Stomach smooth muscle (tissue), 2 donors: ENCODE measurements around the gene STPG3.

ENCODE experiments used
- H3K27ac ChIP-seq: one replicate; pipeline ENCODE4 v1.7.0; 2013; ENCODE audit warnings: mild to moderate bottlenecking, low read length, inconsistent platforms
- H3K27me3 ChIP-seq, 2 donors: one replicate each; pipeline ENCODE4 v1.7.0; 2013; ENCODE audit warnings: low read length in 2 of 2; ENCODE audit not compliant: insufficient read depth in 2 of 2, control insufficient read depth in 1 of 2
- H3K36me3 ChIP-seq, 2 donors: one replicate each; pipeline ENCODE4 v1.7.0; 2013; ENCODE audit warnings: low read length in 2 of 2; ENCODE audit not compliant: control insufficient read depth in 2 of 2, insufficient read depth in 2 of 2
- H3K4me1 ChIP-seq: one replicate; pipeline ENCODE4 v1.7.0; 2013; ENCODE audit warnings: low read length; ENCODE audit not compliant: control insufficient read depth, insufficient read depth
- H3K4me3 ChIP-seq, 2 donors: one replicate each; pipeline ENCODE4 v1.7.0; 2013; ENCODE audit warnings: low read length in 2 of 2
- H3K9ac ChIP-seq, 2 donors: one replicate each; pipeline ENCODE4 v1.7.0; 2013; ENCODE audit warnings: low read length in 2 of 2, mild to moderate bottlenecking in 1 of 2
- H3K9me3 ChIP-seq, 2 donors: one replicate each; pipeline ENCODE4 v1.7.0; 2013; ENCODE audit warnings: low read length in 2 of 2; ENCODE audit not compliant: control insufficient read depth in 2 of 2
- donor health status: healthy.
- donor health status: Pancreatic carcinoma.

STPG3 gene

DNA sequence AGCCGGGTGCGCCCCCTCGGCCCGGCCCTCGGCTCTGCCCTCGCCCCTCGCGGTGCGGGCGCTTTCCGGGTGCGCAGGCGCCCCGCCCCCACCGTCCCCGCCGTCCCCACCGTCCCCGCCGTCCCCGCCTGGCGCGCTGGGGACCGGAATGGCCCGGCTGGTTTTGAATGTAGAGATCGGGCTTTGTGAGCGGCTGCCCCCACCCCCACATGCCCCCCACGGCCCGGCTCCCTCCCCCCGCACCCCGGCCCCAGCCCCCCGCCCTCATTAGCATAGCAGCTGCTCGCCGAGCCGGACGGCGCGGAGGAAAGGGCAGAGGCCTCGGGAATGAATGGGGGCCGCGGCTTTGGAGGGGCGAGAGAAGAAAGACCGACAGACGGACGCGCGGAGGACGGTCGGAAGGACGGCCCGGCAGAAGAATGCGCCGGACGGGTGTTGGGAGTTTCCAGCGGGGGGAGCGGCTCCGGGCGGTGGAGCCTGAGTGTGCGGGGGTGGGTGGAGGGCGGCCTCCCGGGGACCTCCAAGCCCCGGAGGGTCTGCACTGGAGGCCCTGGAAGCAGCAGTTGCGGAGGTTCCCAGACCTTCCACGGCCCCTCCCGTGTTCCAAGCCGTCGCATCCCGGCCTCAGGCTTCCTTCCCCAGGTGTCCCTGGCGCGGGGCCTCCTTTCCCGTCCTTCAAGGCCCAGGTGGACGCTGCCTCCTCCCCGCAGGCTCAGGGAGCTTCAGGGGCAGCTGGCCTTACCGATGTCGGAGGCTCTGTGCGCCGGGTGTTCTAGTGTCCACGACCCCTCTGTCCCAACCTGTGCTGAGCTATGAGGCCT lies 45.0 kb downstream of the STPG3 start:
- H3K9ac ChIP-seq: no peak overlapping the region
- H3K4me1 ChIP-seq: peaks cover 8% of the 10 kb centered on the region
- H3K36me3 ChIP-seq: no peaks in the 10 kb centered on the region
- no peak overlapping the region for H3K27ac ChIP-seq
- peak overlapping the region in 1 of 2 donors; percentile 22 for H3K4me3 ChIP-seq
- peaks cover 56 to 74% of the 10 kb centered on the region in 2 donors for H3K27me3 ChIP-seq
- peaks cover 0 to 5% of the 10 kb centered on the region in 2 donors for H3K9me3 ChIP-seq

DNA sequence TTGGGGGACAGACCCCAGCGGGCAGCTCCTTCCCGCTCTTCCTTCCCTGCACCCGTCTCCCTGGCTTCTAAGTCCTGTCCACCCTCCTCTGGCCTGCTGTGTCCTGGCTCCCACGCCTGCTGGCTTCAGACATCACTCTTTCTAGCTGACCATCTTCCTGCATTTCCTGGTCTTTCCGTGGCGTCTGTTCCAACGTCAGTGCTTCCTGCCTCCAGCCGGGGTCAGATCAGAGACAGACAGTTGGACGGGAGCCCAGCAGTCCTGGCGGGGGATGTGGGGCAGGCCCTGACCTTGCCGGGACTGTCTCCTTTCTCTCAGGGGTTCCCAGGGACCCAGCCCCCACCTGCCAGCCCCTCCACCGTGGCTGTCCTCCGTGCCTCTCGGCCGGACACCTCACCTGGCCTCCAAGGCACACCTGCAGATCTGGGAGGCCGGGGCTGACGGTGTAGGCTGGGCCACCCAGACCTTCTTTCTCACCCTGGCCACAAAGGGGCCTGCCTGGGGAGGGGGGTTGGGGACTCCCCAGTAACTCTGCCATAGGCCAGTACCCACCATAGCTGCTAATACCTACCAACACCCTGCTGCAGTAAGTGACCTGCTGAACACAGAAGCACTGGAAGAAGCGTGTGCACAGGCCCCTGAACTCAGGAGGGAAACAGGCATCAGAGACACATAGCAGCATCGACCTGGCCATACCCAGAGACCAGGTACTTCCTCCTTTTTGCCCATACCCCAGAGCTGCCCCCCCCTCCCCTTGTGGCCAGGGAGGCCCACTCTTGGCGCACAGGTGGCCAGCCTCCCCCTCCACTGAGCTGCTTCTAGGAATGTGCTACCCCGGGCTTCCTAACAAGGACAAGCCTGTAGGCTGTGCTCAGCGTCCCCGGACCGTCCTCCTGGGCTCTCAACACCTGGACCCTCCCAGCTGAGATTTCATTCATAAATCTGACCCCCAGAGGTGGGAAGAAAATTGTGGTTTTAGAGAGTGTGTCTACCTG lies 45.9 kb downstream of the STPG3 start:
- H3K9ac ChIP-seq: no peak overlapping the region
- no peak overlapping the region for H3K27ac ChIP-seq
- H3K36me3 ChIP-seq: no peaks in the 10 kb centered on the region
- peaks cover 13% of the 10 kb centered on the region for H3K4me1 ChIP-seq
- H3K9me3 ChIP-seq: peaks cover 0 to 5% of the 10 kb centered on the region in 2 donors
- peaks cover 56 to 78% of the 10 kb centered on the region in 2 donors for H3K27me3 ChIP-seq
- H3K4me3 ChIP-seq: peak overlapping the region in 1 of 2 donors; percentile 22

DNA sequence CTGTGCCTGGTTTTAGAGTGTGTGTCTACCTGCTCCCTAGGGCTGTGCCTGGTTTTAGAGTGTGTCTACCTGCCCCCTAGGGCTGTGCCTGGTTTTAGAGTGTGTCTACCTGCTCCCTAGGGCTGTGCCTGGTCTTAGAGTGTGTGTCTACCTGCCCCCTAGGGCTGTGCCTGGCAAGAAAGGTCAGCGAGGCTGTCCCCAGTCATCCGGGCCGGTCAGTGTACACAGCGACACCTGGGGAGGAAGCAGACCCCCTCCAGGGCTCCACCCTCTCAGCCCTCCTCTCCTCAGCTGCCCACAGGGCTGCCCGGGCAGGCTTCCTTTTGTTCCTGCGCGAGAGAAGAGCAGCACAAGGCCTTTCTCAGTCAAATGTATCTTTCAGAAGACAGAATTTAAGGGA lies 46.9 kb downstream of the STPG3 start:
- H3K4me3 ChIP-seq: no peak overlapping the region
- H3K36me3 ChIP-seq: no peaks in the 10 kb centered on the region
- H3K9me3 ChIP-seq: peaks cover 0 to 5% of the 10 kb centered on the region in 2 donors
- H3K27ac ChIP-seq: peak overlapping the region; percentile 37
- H3K9ac ChIP-seq: no peak overlapping the region
- H3K27me3 ChIP-seq: peaks cover 55 to 79% of the 10 kb centered on the region in 2 donors
- peaks cover 16% of the 10 kb centered on the region for H3K4me1 ChIP-seq

DNA sequence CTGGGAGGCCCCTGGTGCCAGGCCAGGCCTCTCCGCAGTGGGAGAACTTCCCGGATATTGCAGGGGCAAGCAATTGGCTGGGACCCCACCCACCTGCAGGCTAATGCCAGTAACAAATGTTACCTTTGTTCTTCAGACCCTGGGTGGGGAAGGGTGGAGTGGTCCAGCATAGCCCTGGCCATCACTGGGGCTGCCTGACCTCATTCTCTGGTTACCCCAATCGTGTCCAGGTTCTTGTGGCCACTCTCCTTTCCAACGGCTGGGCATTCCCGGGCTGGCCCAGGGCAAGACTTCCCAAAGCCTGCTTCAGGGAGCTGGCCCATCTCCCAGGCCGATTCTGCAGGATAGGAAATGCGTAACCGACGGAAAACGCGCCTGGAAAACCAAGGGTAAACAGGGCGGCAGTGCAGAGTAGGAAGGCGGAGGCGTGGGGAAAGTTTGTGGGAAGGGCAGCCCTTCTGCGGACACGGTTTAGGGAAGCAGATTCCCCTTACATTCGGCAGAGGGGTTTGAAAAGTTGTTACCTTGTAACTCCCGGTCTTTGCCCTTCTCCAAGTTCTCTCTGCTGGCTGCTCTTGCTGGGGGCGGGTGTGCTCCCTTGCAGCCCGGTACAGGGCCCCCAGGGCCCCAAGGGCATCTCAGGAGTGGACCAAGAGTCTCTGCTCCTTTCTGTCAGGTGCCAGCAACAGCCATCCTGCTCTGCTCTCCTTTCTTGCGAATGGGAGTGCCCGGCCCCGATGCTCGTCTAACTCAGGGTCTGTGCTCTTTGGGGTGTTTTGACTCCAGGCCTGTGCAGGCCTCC lies 47.5 kb downstream of the STPG3 start:
- Histone ChIP-seq H3K4me1 (peaks cover 16% of the 10 kb centered on the region), H3K9me3 (peaks cover 0 to 5% of the 10 kb centered on the region in 2 donors), H3K27me3 (peaks cover 56 to 73% of the 10 kb centered on the region in 2 donors), H3K9ac (no peak overlapping the region), H3K27ac (peak overlapping the region; percentile 37), H3K4me3 (peak overlapping the region in 1 of 2 donors; percentile 29), H3K36me3 (no peaks in the 10 kb centered on the region)

DNA sequence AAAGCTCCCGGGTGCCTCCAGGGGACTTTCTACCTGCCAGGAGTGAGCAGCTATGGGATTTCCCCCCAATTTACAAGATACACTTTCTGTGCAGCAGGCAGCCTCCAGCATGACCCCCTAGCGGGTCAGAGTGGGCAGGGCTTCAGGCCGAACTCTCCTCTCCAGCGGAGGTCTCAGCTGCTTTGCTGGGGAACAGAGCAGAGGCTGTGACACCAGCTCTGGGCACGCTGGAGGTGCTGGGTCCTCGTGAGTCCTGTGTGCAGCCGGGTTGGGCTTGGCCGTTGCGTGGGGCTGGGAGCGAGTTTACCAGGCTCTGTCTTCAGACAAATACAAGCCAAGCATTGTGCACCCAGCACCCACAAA lies 48.1 kb downstream of the STPG3 start:
- Histone ChIP-seq H3K9me3 (peaks cover 0 to 4% of the 10 kb centered on the region in 2 donors), H3K36me3 (no peaks in the 10 kb centered on the region), H3K4me1 (peaks cover 16% of the 10 kb centered on the region), H3K27ac (no peak overlapping the region), H3K9ac (no peak overlapping the region), H3K27me3 (peaks cover 50 to 69% of the 10 kb centered on the region in 2 donors), H3K4me3 (peak overlapping the region in 1 of 2 donors; percentile 15)

DNA sequence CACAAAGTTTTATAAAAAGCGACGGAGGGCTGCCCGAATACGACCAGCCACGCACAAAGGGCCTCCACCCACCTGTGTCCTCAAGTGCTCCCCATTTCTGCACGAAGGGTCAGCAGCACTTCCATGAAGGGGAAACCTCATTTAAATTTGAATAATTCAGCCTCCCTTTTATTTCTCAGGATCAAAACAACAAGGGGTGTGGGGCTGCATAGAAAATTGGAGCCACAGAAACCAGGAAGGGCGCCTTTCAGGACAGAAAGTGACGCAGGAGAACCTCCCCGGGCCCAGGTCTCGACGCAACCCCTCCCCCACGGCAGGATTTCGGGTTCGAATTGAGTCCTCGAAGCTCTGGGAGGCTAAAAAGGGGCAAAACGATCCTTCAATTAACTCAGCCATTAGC lies 48.9 kb downstream of the STPG3 start:
- H3K9ac ChIP-seq: no peak overlapping the region
- peak overlapping the region in 1 of 2 donors; percentile 44 for H3K4me3 ChIP-seq
- H3K9me3 ChIP-seq: no peaks in the 10 kb centered on the region
- peaks cover 21% of the 10 kb centered on the region for H3K4me1 ChIP-seq
- H3K27ac ChIP-seq: no peak overlapping the region
- no peaks in the 10 kb centered on the region for H3K36me3 ChIP-seq
- peaks cover 46 to 68% of the 10 kb centered on the region in 2 donors for H3K27me3 ChIP-seq

DNA sequence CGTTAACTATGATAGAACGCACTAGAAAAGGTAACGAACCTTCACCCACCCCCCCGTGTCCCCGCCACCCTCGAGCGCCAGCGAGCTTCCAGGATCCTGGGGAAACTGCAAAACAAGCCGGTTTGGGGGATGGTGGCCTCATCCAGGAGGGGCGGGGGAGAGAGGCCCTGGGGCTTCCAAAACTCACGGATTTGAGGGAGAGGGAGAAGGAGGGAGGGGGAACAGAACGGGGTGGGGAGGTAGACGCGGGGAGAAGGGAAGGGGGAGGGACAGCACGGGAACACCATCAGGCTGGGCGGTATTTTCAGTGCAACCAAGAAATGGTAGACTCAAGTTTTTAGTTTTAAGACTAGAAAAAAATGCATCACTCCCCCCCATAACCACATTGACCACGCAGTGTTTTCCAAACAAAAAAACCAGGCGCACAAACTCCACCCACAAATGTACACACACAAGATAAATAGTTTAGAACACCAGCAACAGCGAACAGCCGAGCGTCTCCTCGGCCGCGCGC lies 49.5 kb downstream of the STPG3 start:
- Histone ChIP-seq H3K36me3 (no peaks in the 10 kb centered on the region), H3K27me3 (peaks cover 50 to 70% of the 10 kb centered on the region in 2 donors), H3K9ac (no peak overlapping the region), H3K4me3 (peak overlapping the region; percentile 33 to 63), H3K9me3 (no peaks in the 10 kb centered on the region), H3K27ac (no peak overlapping the region), H3K4me1 (peaks cover 27% of the 10 kb centered on the region)

DNA sequence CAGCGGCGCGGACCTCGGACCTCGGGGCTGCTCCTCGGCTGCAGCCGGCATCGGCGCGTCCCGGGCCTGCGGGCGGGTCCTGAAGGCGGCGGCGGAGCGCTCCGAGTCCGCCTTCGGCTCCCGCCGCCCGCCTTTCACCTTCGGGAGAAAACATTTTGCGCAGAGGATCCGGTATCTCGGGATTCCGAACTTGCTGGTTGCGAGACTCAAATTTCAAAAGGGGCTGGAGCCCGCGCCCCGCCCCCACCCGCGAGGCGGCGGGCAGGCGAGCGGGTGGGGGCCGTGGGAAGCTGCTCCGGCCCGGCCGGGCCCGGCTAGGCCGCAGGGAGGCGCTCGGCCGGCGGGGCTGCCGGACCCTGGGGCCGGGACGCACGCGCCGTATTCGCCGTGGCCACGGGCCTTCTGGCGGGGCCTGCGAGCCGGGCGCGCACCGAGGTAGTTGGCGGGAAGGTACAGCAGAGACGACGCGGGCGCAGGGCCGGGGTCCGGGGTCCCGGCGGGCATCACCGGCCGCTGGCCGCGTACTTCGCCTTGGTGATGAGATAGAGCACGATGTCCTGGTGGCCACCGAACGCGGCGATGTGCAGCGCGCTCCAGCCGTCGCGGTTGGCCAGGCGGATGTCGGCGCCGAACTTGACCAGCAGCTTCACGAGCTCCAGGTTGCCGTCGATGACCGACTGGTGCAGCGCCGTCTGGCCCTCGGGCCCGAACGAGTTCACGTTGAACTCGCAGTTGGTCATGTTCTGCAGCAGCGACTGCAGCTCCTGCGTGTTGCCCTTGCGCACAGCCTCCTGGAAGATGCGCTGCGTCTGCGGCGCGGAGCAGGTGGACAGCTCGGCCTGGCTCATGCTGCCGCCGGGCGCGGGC lies 50.2 kb downstream of the STPG3 start:
- Histone ChIP-seq H3K4me3 (peak overlapping the region; percentile 33 to 63), H3K4me1 (peaks cover 33% of the 10 kb centered on the region), H3K9me3 (no peaks in the 10 kb centered on the region), H3K27me3 (peaks cover 54 to 73% of the 10 kb centered on the region in 2 donors), H3K27ac (no peak overlapping the region), H3K9ac (no peak overlapping the region), H3K36me3 (no peaks in the 10 kb centered on the region)

DNA sequence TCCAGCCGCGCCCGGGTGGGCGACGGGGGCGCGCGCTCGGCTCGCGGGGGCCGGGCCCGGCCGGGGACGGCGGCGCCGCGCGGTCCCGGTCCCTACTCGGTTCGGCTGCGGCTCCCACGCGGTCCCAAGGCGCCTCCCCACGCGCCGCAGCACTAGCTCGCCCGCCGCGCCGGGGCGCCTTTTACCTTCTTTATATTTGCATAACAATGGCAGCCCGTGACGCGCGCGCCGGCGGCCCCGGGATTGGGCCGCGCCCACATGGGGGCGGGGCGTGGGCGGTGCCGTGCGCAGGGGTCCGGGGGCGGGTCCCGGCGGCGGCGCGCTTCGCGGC lies 51.0 kb downstream of the STPG3 start, which contains the start of gene NRARP:
Gene NRARP, minus strand, starts transcription at position 154 of the 331 bp plus-strand sequence. CDS start 343 bp downstream, outside the sequence.
- H3K27ac ChIP-seq: no peak within 1 kb of the TSS
- peaks cover 36% of the 10 kb centered on the region for H3K4me1 ChIP-seq
- peak within 1 kb of the TSS; percentile 33 to 63 for H3K4me3 ChIP-seq
- no peaks in the 10 kb centered on the region for H3K9me3 ChIP-seq
- H3K36me3 ChIP-seq: no peaks in the 10 kb centered on the region
- H3K27me3 ChIP-seq: peaks cover 51 to 73% of the 10 kb centered on the region in 2 donors
- H3K9ac ChIP-seq: no peak within 1 kb of the TSS
